Stimulated activated memory B cell treated with anti-CD40 and anti-IgM and Interleukin-4, amounts not matched to agents 10 μg/mL and 1 μg/mL and 100 μg/mL, for 72 hours (primary cell): ENCODE data around the gene CPVL.
"Not testable (repeated sequence)": the region's sequence is repeated elsewhere in the genome, so short reads cannot be mapped to it uniquely, and the experiment has no call there.

ENCODE experiments used
- ATAC-seq: fragments of 150-1000 bp; cut with Tn5 transposase; 2 replicates; pipeline ENCODE4 v1.10.0; 2021
- H3K27ac Mint-ChIP-seq: one replicate; pipeline ENCODE4 v1.8.0; 2022; ENCODE audit warnings: mild to moderate bottlenecking, mixed read lengths
- H3K27me3 Mint-ChIP-seq: one replicate; pipeline ENCODE4 v1.8.0; 2022; ENCODE audit warnings: mixed read lengths
- H3K36me3 Mint-ChIP-seq: one replicate; pipeline ENCODE4 v1.8.0; 2022; ENCODE audit warnings: mixed read lengths
- H3K4me1 Mint-ChIP-seq: one replicate; pipeline ENCODE4 v1.8.0; 2022; ENCODE audit warnings: mixed read lengths
- H3K4me3 Mint-ChIP-seq: one replicate; pipeline ENCODE4 v1.8.0; 2022; ENCODE audit warnings: mild to moderate bottlenecking, moderate library complexity, mixed read lengths
- H3K9me3 Mint-ChIP-seq: one replicate; pipeline ENCODE4 v1.8.0; 2022; ENCODE audit warnings: mixed read lengths

The CPVL gene

DNA sequence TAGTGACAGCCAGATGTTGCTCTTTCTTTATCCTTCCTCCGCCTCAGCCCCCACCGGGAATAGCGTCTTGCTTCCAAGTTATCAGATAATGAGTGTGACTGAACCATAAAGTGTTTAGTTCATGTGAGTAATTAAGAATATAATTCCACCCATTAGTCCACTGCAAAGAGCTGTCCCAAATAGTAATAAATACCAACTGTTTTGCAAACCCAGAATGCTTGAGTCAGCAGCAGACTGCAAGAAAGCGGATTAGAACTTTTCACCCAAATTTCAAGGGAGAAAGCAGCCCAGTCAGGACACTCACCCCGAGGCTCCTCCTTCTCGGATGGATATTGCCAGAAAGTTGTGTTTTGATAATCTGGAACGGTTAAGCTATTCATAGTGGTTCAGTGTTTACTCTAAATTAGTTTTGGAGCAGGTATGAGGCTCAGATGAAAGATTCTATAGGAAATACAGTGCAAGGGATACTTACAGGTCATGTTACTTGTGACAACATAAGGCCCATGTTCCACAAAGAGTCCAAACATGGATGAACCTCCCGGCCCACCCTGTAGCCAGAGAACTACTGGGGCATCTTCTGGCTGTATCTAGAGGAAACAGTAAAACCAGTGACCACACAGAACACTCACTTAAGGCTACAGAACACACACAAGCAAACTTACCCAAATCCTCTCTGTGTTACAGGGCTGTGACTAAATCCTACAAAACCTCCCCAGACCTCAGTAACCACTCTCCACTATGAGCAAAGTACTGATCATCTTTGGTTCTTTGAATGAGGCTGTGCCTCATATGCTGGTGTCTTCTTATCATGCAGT lies 50.5 kb downstream of the CPVL start:
- no peak for ATAC-seq
- Mint-ChIP-seq H3K36me3 (no peaks in the 10 kb centered on the region), H3K4me3 (no peak overlapping the region), H3K27me3 (peaks cover 43% of the 10 kb centered on the region), H3K27ac (no peak overlapping the region), H3K9me3 (no peaks in the 10 kb centered on the region), H3K4me1 (peaks cover 9% of the 10 kb centered on the region)

DNA sequence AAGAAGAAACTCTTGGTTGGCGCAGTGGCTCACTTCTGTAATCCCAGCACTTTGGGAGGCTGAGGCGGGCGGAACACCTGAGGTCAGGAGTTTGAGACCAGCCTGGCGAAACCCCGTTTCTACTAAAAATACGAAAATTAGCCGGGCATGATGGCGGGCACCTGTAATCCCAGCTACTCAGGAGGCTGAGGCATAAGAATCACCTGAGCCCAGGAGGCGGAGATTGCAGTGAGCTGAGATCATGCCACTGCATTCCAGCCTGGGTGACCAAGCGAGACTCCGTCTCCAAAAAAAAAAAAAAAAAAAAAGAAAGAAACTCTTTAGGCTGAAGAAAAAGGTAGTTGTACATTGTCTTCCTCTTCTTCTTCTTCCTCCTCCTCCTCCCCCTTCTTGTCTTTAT lies 53.2 kb downstream of the CPVL start:
- Mint-ChIP-seq H3K4me1 (peaks cover 16% of the 10 kb centered on the region), H3K27me3 (peaks cover 52% of the 10 kb centered on the region)
- not testable (repeated sequence) for H3K27ac Mint-ChIP-seq, ATAC-seq, H3K4me3 Mint-ChIP-seq, H3K36me3 Mint-ChIP-seq, H3K9me3 Mint-ChIP-seq

DNA sequence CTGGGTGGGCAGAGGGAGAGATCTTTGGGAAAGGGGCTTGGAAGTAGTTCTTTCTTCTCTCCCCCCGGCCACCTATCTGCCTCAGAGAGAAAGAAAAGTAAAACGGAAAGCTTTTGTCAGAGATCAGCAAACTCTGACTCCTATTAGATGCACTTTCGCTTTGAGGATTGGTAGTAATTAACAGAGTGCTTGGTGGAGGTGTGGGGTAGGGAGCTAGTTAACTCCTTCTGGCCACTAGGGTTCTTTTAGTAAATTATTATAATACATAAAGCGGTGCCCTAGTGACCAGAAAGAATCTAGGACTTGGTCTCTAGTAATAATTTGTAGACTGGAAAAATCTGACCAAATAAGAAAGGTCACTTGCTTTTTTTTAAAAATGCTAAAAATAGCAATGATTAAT lies 54.6 kb downstream of the CPVL start:
- peak; percentile 56 for ATAC-seq
- H3K27me3 Mint-ChIP-seq = peaks cover 47% of the 10 kb centered on the region
- H3K27ac Mint-ChIP-seq = peak overlapping the region; percentile 14
- no peaks in the 10 kb centered on the region for H3K36me3 Mint-ChIP-seq
- no peaks in the 10 kb centered on the region for H3K9me3 Mint-ChIP-seq
- H3K4me1 Mint-ChIP-seq = peaks cover 16% of the 10 kb centered on the region
- peak overlapping the region; percentile 72 for H3K4me3 Mint-ChIP-seq

DNA sequence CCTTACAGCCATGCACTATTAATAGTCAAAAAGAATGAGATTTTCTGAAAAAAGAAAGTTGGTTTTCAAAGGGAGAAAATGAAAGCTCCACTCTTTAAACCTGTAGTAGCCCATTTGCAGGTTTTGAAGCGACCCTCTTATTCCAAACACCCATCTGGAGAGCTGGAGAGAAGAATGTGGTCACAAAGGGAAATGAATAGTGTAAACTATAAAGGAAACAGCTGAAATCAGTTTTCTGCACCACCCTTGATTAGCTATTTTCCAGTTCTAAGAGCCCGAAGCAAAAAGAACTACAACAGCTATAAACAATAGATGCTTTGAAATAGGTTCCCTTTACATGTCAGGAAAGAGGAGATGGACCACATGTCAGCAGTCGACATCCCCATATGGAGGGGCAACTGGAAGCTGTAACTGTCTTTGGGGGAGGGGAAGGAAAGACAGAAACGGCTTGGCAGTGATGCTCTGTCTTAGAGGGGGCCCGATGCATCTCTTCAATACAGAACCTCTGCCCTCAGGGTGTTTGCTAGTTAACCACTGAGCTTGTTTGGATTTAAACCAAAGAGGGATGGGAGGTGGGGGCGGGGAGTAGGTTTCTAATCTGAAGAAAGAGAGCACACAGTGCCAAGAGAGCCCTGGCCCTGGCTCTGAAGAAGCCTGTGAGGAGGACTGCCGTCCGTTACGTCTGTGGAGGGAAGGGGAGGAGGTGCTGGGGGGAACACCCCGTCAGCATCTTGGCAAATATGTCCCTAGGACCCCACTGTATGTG lies 55.3 kb downstream of the CPVL start:
- no peak for ATAC-seq
- Mint-ChIP-seq H3K27me3 (peaks cover 41% of the 10 kb centered on the region), H3K4me3 (peak overlapping the region; percentile 72), H3K27ac (peak overlapping the region; percentile 14), H3K4me1 (peaks cover 16% of the 10 kb centered on the region), H3K9me3 (no peaks in the 10 kb centered on the region), H3K36me3 (no peaks in the 10 kb centered on the region)

DNA sequence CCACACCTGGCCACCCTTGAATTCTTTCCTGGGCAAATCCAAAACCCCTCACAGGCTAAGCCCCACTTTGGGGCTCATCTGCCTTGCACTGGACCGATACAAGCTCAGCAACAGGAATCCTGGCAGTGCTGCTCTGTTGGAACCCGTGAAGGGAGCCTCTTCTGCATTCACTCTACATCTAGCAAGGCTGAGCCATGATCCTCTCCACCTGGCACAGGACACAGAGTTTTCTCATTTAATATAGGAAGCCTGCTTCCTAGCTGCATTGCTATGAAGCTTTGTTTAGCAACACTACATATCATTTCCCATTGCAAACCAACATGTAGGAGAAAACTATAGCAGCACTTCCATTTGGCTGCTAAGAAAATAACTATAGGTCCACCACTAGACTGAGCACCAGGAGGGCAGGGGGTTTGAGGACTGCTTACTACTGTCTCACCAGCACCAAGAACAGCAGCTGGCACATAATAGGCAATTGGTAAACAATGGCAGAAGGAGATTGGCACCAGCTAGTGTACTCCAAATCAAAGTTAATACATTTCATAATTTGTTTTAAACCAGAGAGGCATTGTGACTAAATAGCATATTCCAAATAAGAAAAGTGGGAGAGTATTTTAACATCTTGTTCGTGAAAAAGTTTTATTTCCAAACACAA lies 56.1 kb downstream of the CPVL start:
- Mint-ChIP-seq H3K36me3 (no peaks in the 10 kb centered on the region), H3K4me1 (peaks cover 16% of the 10 kb centered on the region), H3K4me3 (no peak overlapping the region), H3K27ac (no peak overlapping the region), H3K9me3 (no peaks in the 10 kb centered on the region), H3K27me3 (peaks cover 38% of the 10 kb centered on the region)
- no peak for ATAC-seq

DNA sequence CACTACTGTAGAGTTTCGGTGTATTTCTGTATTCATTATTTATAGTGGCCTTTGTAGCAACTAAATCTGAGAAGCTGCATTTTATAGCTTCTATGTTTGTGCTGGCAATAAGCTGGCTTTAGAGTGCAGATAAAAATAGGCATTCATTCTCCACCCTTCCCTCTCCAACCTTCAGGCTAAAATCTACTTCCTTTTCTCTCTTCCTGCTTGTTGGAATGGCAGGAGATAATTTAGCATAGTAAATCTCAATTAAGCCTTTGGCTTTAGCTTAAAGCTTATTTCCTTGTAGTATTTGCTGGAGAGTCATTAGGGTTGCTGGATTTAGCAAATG lies 58.5 kb downstream of the CPVL start:
- no peak overlapping the region for H3K4me3 Mint-ChIP-seq
- peaks cover 22% of the 10 kb centered on the region for H3K4me1 Mint-ChIP-seq
- H3K36me3 Mint-ChIP-seq = no peaks in the 10 kb centered on the region
- peaks cover 35% of the 10 kb centered on the region for H3K27me3 Mint-ChIP-seq
- H3K9me3 Mint-ChIP-seq = no peaks in the 10 kb centered on the region
- ATAC-seq = no peak
- H3K27ac Mint-ChIP-seq = no peak overlapping the region

- ATAC-seq = no peak
- H3K27me3 Mint-ChIP-seq = peaks cover 31% of the 10 kb centered on the region
- H3K9me3 Mint-ChIP-seq = no peaks in the 10 kb centered on the region
- peaks cover 20% of the 10 kb centered on the region for H3K4me1 Mint-ChIP-seq
- no peak overlapping the region for H3K27ac Mint-ChIP-seq
- H3K4me3 Mint-ChIP-seq = no peak overlapping the region
- no peaks in the 10 kb centered on the region for H3K36me3 Mint-ChIP-seq
Observed at GRCh38 chr7:29086545-29086944, 59.8 kb downstream of the CPVL start.

- Mint-ChIP-seq H3K27me3 (peaks cover 27% of the 10 kb centered on the region), H3K36me3 (no peaks in the 10 kb centered on the region), H3K4me3 (no peak overlapping the region), H3K27ac (no peak overlapping the region), H3K9me3 (no peaks in the 10 kb centered on the region), H3K4me1 (peaks cover 6% of the 10 kb centered on the region)
- ATAC-seq = peak; percentile 88
Observed at GRCh38 chr7:29084832-29085231, 61.5 kb downstream of the CPVL start.

DNA sequence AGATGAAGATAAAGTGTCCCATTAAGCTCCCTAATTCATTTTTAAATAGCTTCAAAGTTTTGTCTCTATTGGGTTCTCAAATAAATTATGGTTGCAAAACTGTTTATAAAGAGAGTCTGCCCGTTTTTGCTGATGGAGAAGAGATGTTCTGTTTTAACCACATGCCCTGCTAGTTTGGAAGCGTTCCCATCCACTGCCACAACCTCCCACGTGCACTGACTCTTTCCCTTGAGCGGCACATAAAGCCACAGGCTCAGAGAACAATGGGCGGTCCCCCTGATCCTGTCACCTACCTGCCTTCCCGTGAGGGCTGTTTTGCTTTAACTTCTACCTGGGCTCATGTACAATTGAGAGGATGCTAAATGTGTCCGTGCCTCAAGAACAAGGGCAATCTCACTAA lies 65.5 kb downstream of the CPVL start:
- H3K36me3 Mint-ChIP-seq = no peaks in the 10 kb centered on the region
- ATAC-seq = no peak
- peaks cover 6% of the 10 kb centered on the region for H3K4me1 Mint-ChIP-seq
- H3K4me3 Mint-ChIP-seq = no peak overlapping the region
- H3K27me3 Mint-ChIP-seq = peaks cover 46% of the 10 kb centered on the region
- H3K9me3 Mint-ChIP-seq = no peaks in the 10 kb centered on the region
- no peak overlapping the region for H3K27ac Mint-ChIP-seq

- no peak for ATAC-seq
- no peaks in the 10 kb centered on the region for H3K4me1 Mint-ChIP-seq
- H3K27ac Mint-ChIP-seq = no peak overlapping the region
- H3K4me3 Mint-ChIP-seq = no peak overlapping the region
- H3K9me3 Mint-ChIP-seq = no peaks in the 10 kb centered on the region
- H3K27me3 Mint-ChIP-seq = peaks cover 54% of the 10 kb centered on the region
- H3K36me3 Mint-ChIP-seq = no peaks in the 10 kb centered on the region
Observed at GRCh38 chr7:29078311-29079260, 67.8 kb downstream of the CPVL start.

DNA sequence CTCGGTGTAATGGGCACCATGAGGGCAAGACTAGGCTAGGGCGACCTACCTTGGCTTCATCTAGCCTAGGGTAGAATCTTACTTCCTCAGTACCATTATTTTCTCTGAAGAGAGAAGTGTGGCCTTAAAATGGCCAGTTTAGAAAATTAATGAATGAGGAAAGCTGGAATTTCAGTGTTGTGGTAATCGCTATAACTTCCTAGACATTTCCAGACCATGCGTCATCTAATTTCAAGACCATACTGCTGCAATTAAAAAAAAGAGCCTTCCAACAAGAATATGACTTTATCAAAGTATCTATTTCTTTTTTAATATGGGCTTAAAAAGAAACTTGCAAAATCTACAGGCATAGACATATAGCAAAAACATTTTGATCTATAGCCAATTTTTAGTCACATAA lies 68.5 kb downstream of the CPVL start:
- H3K36me3 Mint-ChIP-seq = no peaks in the 10 kb centered on the region

DNA sequence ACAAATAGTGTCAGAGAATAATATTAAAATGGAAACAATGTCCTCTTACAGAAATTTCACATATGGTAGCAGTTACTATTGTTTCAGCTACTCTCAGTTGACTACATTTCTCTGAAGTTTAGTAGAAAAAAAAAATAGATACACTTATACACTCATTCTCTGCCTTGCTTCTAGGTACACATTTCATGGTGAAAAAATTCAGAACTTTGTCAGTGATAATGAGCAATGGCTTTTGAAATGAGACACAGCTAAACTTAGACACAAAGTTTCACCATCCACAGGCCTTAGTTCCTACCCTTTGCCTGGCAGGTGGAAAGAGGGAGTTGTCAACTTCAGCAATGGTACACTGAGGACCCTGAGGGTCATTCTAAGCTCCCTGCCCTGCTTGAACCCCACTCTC lies 69.2 kb downstream of the CPVL start:
- Mint-ChIP-seq H3K9me3 (no peaks in the 10 kb centered on the region), H3K4me3 (no peak overlapping the region), H3K4me1 (no peaks in the 10 kb centered on the region), H3K36me3 (no peaks in the 10 kb centered on the region), H3K27me3 (peaks cover 56% of the 10 kb centered on the region), H3K27ac (no peak overlapping the region)
- ATAC-seq = no peak

More for the DNA sequence above, 68.5 kb downstream of the CPVL start:
- no peak overlapping the region for H3K4me3 Mint-ChIP-seq
- no peaks in the 10 kb centered on the region for H3K4me1 Mint-ChIP-seq
- ATAC-seq = no peak
- H3K27ac Mint-ChIP-seq = no peak overlapping the region
- peaks cover 54% of the 10 kb centered on the region for H3K27me3 Mint-ChIP-seq
- H3K9me3 Mint-ChIP-seq = no peaks in the 10 kb centered on the region

- Mint-ChIP-seq H3K4me1 (no peaks in the 10 kb centered on the region), H3K27ac (no peak overlapping the region)
Observed at GRCh38 chr7:29076631-29077030, 69.7 kb downstream of the CPVL start.

DNA sequence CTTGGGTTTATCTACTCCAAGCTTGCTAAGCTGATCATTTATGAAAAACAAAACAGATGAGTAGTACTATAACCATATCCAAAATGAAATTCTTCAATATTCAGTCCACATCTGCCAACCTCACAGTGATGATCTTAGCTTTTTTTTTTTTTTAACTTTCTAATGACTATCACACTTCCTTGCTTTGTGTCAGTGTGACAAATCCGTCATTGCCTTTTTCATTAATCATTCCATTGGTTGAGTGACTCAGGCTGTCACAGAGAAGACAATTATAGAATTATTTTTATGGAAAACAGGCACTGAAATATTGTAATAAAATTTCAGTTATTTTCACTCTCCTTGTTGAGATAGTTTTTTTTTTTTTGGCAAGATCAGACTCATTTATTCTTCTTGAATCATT lies 70.7 kb downstream of the CPVL start:
- ATAC-seq = no peak
- no peaks in the 10 kb centered on the region for H3K36me3 Mint-ChIP-seq
- no peak overlapping the region for H3K4me3 Mint-ChIP-seq
- H3K27ac Mint-ChIP-seq = no peak overlapping the region
- H3K27me3 Mint-ChIP-seq = peaks cover 48% of the 10 kb centered on the region
- no peaks in the 10 kb centered on the region for H3K4me1 Mint-ChIP-seq
- H3K9me3 Mint-ChIP-seq = no peaks in the 10 kb centered on the region

More at GRCh38 chr7:29076631-29077030, 69.7 kb downstream of the CPVL start:
- Mint-ChIP-seq H3K36me3 (no peaks in the 10 kb centered on the region), H3K9me3 (no peaks in the 10 kb centered on the region), H3K4me3 (no peak overlapping the region), H3K27me3 (peaks cover 56% of the 10 kb centered on the region)
- no peak for ATAC-seq
